ENCODE data around the gene GPC5. TPM values are rescaled to one million over a fixed set of nuclear protein-coding genes. Genes with fewer than 3 reads are reported as not detected.
"Not testable (repeated sequence)": the region's sequence is repeated elsewhere in the genome, so short reads cannot be mapped to it uniquely, and the experiment has no call there.

The GPC5 gene
- polyA plus RNA-seq, 2 donors = not detected

DNA sequence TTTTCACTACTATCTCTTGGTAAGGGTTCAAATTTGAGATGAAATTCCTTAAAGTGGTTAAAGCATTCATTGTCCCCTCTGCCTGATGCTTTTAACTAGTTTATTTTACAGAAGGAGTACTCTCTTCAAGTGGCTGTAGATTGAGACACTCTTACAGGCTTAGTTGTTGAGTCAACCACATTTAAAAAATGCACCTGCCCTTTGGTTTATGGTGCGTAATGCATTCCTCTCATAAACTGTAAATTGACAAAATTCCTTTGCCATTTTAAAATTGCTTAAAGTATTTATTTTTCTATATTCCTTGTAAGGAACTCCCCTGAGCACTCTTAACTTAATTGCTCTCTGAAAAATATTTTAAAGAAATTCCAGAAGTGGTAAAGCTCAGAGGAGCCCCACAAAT, 826 bp upstream of the GPC5 start:
- Histone ChIP-seq H3K27ac (ENCODE audit: low read depth in 2 of 2, low read length in 1 of 2) (no peak overlapping the region), H3K27me3 (ENCODE audit: control insufficient read depth in 1 of 2, insufficient read depth in 2 of 2, low read length in 2 of 2) (peaks cover 0 to 12% of the 10 kb centered on the region in 2 donors), H3K4me3 (ENCODE audit: low read depth in 1 of 2, low read length in 2 of 2) (no peak overlapping the region), H3K36me3 (ENCODE audit: control insufficient read depth in 2 of 2, insufficient read depth in 2 of 2, low read length in 1 of 2) (no peaks in the 10 kb centered on the region), H3K4me1 (ENCODE audit: control insufficient read depth in 2 of 2, insufficient read depth in 2 of 2, low read length in 1 of 2) (peaks cover 0 to 6% of the 10 kb centered on the region in 2 donors), H3K9me3 (ENCODE audit: control insufficient read depth in 2 of 2, insufficient read depth in 1 of 2, low read depth in 1 of 2, low read length in 1 of 2) (no peaks in the 10 kb centered on the region)
- WGBS, 2 donors = 87 to 94% methylated on average over 1 of the region's 1 CpG

DNA sequence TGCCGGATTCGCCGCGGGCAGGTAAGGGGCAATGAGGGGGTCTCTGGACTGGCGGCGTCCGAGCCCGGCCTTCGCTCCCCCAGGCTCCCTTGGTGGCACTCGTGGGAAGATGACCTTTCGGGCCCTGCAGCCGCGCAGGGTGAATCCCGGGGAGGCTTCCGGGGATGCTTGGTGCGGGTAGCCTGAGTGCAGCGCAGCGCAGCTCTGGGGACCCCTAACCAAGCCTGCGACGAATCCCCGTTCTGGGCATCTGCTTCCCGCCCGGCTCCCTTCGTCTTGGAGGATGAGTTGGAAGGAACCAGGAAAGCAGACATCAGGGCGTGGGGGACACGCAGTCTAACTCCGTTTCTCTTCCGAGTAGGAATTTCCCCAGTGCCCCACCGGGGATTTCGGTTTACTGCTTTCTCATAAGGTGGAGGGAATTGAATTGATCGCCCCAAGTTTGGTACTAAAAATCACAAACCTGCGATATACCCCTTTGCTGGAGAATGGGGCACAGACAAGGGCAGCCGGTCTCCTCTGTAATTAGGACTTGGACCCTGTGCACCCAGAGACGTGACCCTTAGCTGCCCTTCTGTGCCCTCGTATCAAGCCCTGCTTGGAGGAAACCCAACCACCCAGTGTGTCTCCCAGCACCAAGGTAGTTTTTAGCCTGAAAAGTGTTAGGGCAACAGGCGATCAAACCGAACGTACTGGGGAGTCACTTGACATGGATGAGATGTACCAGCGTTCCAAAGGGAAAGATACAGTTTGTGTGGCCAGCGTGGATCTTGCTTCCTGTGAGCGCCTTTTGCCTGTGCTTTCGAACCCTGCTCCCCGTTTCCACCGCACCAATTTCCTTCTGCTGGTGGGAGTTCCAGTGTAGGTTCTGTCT, 1.0 kb downstream of the GPC5 start:
- H3K9me3 ChIP-seq (ENCODE audit: control insufficient read depth in 2 of 2, insufficient read depth in 1 of 2, low read depth in 1 of 2, low read length in 1 of 2) = no peaks in the 10 kb centered on the region
- no peaks in the 10 kb centered on the region for H3K36me3 ChIP-seq (ENCODE audit: control insufficient read depth in 2 of 2, insufficient read depth in 2 of 2, low read length in 1 of 2)
- 28 to 30% methylated on average over 38 to 44 of the region's 44 CpGs for WGBS, 2 donors
- H3K27ac ChIP-seq (ENCODE audit: low read depth in 2 of 2, low read length in 1 of 2) = no peak overlapping the region
- H3K4me3 ChIP-seq (ENCODE audit: low read depth in 1 of 2, low read length in 2 of 2) = peak overlapping the region; percentile 38 to 41
- H3K4me1 ChIP-seq (ENCODE audit: control insufficient read depth in 2 of 2, insufficient read depth in 2 of 2, low read length in 1 of 2) = peaks cover 0 to 6% of the 10 kb centered on the region in 2 donors
- H3K27me3 ChIP-seq (ENCODE audit: control insufficient read depth in 1 of 2, insufficient read depth in 2 of 2, low read length in 2 of 2) = peaks cover 0 to 12% of the 10 kb centered on the region in 2 donors

- no peak overlapping the region for H3K4me3 ChIP-seq (ENCODE audit: low read depth in 1 of 2, low read length in 2 of 2)
- H3K4me1 ChIP-seq (ENCODE audit: control insufficient read depth in 2 of 2, insufficient read depth in 2 of 2, low read length in 1 of 2) = peaks cover 0 to 6% of the 10 kb centered on the region in 2 donors
- no peak overlapping the region for H3K27ac ChIP-seq (ENCODE audit: low read depth in 2 of 2, low read length in 1 of 2)
- 70 to 73% methylated on average over 6 of the region's 6 CpGs for WGBS, 2 donors
- H3K9me3 ChIP-seq (ENCODE audit: control insufficient read depth in 2 of 2, insufficient read depth in 1 of 2, low read depth in 1 of 2, low read length in 1 of 2) = no peaks in the 10 kb centered on the region
- H3K36me3 ChIP-seq (ENCODE audit: control insufficient read depth in 2 of 2, insufficient read depth in 2 of 2, low read length in 1 of 2) = no peaks in the 10 kb centered on the region
- H3K27me3 ChIP-seq (ENCODE audit: control insufficient read depth in 1 of 2, insufficient read depth in 2 of 2, low read length in 2 of 2) = peaks cover 0 to 12% of the 10 kb centered on the region in 2 donors
These were observed 1.6 kb downstream of the GPC5 start for GRCh38 chr13:91400063-91400399.

DNA sequence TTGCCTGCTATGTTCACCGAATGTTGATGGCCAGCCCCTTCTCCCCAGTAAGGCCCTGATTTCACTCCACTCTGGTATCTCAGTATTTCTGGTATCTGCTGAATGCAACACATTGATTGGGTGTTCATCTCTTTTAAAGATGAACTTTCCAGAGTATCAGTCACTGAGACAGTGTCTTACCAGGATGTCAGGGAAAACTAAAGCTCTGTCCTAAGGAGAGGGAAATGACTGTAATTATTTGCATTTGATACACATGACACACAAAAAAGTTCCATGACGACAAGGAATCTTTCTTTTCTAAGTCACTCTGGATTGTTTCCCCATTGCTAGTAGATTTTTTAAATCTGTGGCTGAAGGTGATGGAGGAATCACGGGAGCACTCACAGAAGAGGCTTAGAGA, 2.2 kb downstream of the GPC5 start:
- Histone ChIP-seq H3K9me3 (ENCODE audit: control insufficient read depth in 2 of 2, insufficient read depth in 1 of 2, low read depth in 1 of 2, low read length in 1 of 2) (no peaks in the 10 kb centered on the region), H3K27me3 (ENCODE audit: control insufficient read depth in 1 of 2, insufficient read depth in 2 of 2, low read length in 2 of 2) (peaks cover 0 to 12% of the 10 kb centered on the region in 2 donors), H3K27ac (ENCODE audit: low read depth in 2 of 2, low read length in 1 of 2) (no peak overlapping the region), H3K4me1 (ENCODE audit: control insufficient read depth in 2 of 2, insufficient read depth in 2 of 2, low read length in 1 of 2) (peaks cover 0 to 6% of the 10 kb centered on the region in 2 donors), H3K36me3 (ENCODE audit: control insufficient read depth in 2 of 2, insufficient read depth in 2 of 2, low read length in 1 of 2) (no peaks in the 10 kb centered on the region), H3K4me3 (ENCODE audit: low read depth in 1 of 2, low read length in 2 of 2) (no peak overlapping the region)
- 82 to 87% methylated on average over 3 of the region's 3 CpGs for WGBS, 2 donors

DNA sequence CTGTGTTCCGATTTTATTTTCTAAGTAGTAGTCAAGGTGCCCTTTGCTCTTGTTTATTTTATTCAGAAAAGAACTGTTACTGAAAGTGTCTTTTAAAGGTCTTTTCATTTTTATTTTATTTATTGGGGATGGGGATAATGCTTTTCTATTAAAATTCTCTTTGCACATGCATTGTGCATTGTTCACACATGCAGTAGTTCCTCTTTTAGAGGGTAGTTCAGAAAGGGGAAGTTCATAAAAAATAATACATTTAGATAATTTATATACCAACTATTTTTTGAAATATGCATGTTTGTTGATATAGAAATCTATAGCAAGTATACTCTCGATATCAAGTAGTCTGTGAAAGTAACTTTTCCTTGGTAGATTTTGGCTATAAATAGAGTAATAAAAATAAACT, 3.5 kb downstream of the GPC5 start:
- whole genome bisulfite sequencing, 2 donors = 70% methylated on average over 2 of the region's 2 CpGs
- H3K9me3 ChIP-seq (ENCODE audit: control insufficient read depth in 2 of 2, insufficient read depth in 1 of 2, low read depth in 1 of 2, low read length in 1 of 2) = no peaks in the 10 kb centered on the region
- H3K36me3 ChIP-seq (ENCODE audit: control insufficient read depth in 2 of 2, insufficient read depth in 2 of 2, low read length in 1 of 2) = no peaks in the 10 kb centered on the region
- no peak overlapping the region for H3K27ac ChIP-seq (ENCODE audit: low read depth in 2 of 2, low read length in 1 of 2)
- H3K4me1 ChIP-seq (ENCODE audit: control insufficient read depth in 2 of 2, insufficient read depth in 2 of 2, low read length in 1 of 2) = peaks cover 0 to 6% of the 10 kb centered on the region in 2 donors
- peaks cover 0 to 12% of the 10 kb centered on the region in 2 donors for H3K27me3 ChIP-seq (ENCODE audit: control insufficient read depth in 1 of 2, insufficient read depth in 2 of 2, low read length in 2 of 2)
- no peak overlapping the region for H3K4me3 ChIP-seq (ENCODE audit: low read depth in 1 of 2, low read length in 2 of 2)

DNA sequence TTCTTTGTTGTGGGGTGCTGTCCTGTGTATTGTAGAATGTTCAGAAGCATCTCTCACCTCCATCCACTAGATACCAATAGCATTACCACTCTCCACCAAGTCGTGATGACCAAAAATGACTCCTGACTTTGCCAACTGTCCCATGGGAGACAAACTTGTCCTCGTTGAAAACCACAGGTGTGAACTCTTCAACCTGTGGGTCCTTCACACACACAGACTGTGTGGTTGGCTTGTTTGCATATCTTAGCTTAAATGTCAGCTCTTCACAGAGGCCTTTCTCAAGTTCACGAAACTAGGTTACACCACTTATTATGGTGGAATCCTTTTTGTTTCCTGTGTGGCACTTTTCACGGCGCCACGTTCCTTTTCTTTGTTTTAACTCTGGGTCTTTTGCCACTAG, 6.8 kb downstream of the GPC5 start:
- 85% methylated on average over 6 of the region's 6 CpGs for WGBS, 2 donors

DNA sequence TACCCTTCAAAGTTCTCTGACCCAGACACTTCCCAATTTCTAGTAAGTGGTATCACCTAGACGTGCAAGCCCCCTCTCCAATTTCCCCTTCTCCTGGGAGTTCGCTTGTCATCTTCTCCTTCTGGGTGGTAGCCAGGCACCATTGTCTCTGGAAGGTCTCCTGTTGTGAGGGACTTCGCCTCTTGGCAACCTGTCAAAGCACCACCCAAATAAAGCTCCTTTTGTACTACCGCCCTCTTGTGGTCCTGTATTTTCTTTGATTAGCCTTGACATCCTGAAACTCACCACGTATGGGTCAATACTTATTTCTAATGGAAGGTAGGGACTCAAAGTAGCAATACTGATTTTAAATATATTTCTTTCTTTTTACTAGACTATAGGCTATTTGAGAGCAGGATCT, 8.2 kb downstream of the GPC5 start:
- no peak overlapping the region for H3K4me3 ChIP-seq (ENCODE audit: low read depth in 1 of 2, low read length in 2 of 2)
- H3K9me3 ChIP-seq (ENCODE audit: control insufficient read depth in 2 of 2, insufficient read depth in 1 of 2, low read depth in 1 of 2, low read length in 1 of 2) = no peaks in the 10 kb centered on the region
- H3K4me1 ChIP-seq (ENCODE audit: control insufficient read depth in 2 of 2, insufficient read depth in 2 of 2, low read length in 1 of 2) = no peaks in the 10 kb centered on the region
- H3K27me3 ChIP-seq (ENCODE audit: control insufficient read depth in 1 of 2, insufficient read depth in 2 of 2, low read length in 2 of 2) = no peaks in the 10 kb centered on the region
- no peaks in the 10 kb centered on the region for H3K36me3 ChIP-seq (ENCODE audit: control insufficient read depth in 2 of 2, insufficient read depth in 2 of 2, low read length in 1 of 2)
- 60 to 62% methylated on average over 5 of the region's 5 CpGs for WGBS, 2 donors
- H3K27ac ChIP-seq (ENCODE audit: low read depth in 2 of 2, low read length in 1 of 2) = no peak overlapping the region

More for the DNA sequence above, 6.8 kb downstream of the GPC5 start:
- H3K4me1 ChIP-seq (ENCODE audit: control insufficient read depth in 2 of 2, insufficient read depth in 2 of 2, low read length in 1 of 2) = no peaks in the 10 kb centered on the region
- no peaks in the 10 kb centered on the region for H3K27me3 ChIP-seq (ENCODE audit: control insufficient read depth in 1 of 2, insufficient read depth in 2 of 2, low read length in 2 of 2)
- H3K27ac ChIP-seq (ENCODE audit: low read depth in 2 of 2, low read length in 1 of 2) = no peak overlapping the region
- H3K36me3 ChIP-seq (ENCODE audit: control insufficient read depth in 2 of 2, insufficient read depth in 2 of 2, low read length in 1 of 2) = no peaks in the 10 kb centered on the region
- H3K9me3 ChIP-seq (ENCODE audit: control insufficient read depth in 2 of 2, insufficient read depth in 1 of 2, low read depth in 1 of 2, low read length in 1 of 2) = no peaks in the 10 kb centered on the region
- H3K4me3 ChIP-seq (ENCODE audit: low read depth in 1 of 2, low read length in 2 of 2) = no peak overlapping the region

GRCh38 chr13:91408971-91409370, 10.6 kb downstream of the GPC5 start:
- H3K4me1 ChIP-seq (ENCODE audit: control insufficient read depth in 2 of 2, insufficient read depth in 2 of 2, low read length in 1 of 2) = no peaks in the 10 kb centered on the region
- H3K4me3 ChIP-seq (ENCODE audit: low read depth in 1 of 2, low read length in 2 of 2) = no peak overlapping the region
- H3K36me3 ChIP-seq (ENCODE audit: control insufficient read depth in 2 of 2, insufficient read depth in 2 of 2, low read length in 1 of 2) = no peaks in the 10 kb centered on the region
- H3K9me3 ChIP-seq (ENCODE audit: control insufficient read depth in 2 of 2, insufficient read depth in 1 of 2, low read depth in 1 of 2, low read length in 1 of 2) = no peaks in the 10 kb centered on the region
- H3K27me3 ChIP-seq (ENCODE audit: control insufficient read depth in 1 of 2, insufficient read depth in 2 of 2, low read length in 2 of 2) = no peaks in the 10 kb centered on the region
- WGBS, 2 donors = 71 to 86% methylated on average over 2 of the region's 2 CpGs
- no peak overlapping the region for H3K27ac ChIP-seq (ENCODE audit: low read depth in 2 of 2, low read length in 1 of 2)

- not testable (repeated sequence) for H3K4me3 ChIP-seq (ENCODE audit: low read depth in 1 of 2, low read length in 2 of 2); H3K27ac ChIP-seq (ENCODE audit: low read depth in 2 of 2, low read length in 1 of 2); H3K9me3 ChIP-seq (ENCODE audit: control insufficient read depth in 2 of 2, insufficient read depth in 1 of 2, low read depth in 1 of 2, low read length in 1 of 2); H3K36me3 ChIP-seq (ENCODE audit: control insufficient read depth in 2 of 2, insufficient read depth in 2 of 2, low read length in 1 of 2); H3K27me3 ChIP-seq (ENCODE audit: control insufficient read depth in 1 of 2, insufficient read depth in 2 of 2, low read length in 2 of 2); H3K4me1 ChIP-seq (ENCODE audit: control insufficient read depth in 2 of 2, insufficient read depth in 2 of 2, low read length in 1 of 2)
- 65 to 87% methylated on average over 4 to 5 of the region's 5 CpGs for WGBS, 2 donors
These were observed 18.2 kb downstream of the GPC5 start for GRCh38 chr13:91416579-91416978.

All from esophagus (tissue), 2 donors.